ENCODE data around the gene PAFAH2.

DNA sequence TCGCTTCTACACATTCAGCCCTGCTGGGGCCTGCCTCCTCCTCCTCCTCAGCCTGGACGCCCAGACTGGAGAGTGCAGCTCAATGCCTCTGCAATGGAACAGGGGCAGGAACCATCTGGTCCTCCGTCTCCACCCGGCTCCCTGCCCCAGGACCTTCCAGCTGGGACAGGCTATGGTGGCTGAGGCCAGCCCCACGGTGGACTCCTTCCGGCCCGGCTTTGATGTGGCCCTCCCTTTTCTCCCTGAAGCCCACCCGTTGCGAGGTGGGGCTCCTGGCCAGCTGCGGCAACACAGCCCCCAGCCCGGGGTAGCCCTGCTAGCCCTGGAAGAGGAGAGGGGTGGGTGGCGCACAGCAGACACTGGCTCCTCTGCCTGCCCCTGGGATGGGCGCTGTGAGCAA is 25.1 kb upstream of the PAFAH2 start:
- TF ChIP-seq, protein P1, sequence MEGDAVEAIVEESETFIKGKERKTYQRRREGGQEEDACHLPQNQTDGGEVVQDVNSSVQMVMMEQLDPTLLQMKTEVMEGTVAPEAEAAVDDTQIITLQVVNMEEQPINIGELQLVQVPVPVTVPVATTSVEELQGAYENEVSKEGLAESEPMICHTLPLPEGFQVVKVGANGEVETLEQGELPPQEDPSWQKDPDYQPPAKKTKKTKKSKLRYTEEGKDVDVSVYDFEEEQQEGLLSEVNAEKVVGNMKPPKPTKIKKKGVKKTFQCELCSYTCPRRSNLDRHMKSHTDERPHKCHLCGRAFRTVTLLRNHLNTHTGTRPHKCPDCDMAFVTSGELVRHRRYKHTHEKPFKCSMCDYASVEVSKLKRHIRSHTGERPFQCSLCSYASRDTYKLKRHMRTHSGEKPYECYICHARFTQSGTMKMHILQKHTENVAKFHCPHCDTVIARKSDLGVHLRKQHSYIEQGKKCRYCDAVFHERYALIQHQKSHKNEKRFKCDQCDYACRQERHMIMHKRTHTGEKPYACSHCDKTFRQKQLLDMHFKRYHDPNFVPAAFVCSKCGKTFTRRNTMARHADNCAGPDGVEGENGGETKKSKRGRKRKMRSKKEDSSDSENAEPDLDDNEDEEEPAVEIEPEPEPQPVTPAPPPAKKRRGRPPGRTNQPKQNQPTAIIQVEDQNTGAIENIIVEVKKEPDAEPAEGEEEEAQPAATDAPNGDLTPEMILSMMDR (IDR thresholded peaks at IDR 0.05): no peak
- TF ChIP-seq POLR2A (IDR thresholded peaks at IDR 0.05): no peak

Data from Peyer's patch (tissue), 4 donors.